Suppressor macrophage (primary cell): ENCODE results near the gene TGFBR1.
A peak's percentile ranks its signal among the peaks of the same experiment; 100 is the strongest.
"Not testable (repeated sequence)": the region's sequence is repeated elsewhere in the genome, so short reads cannot be mapped to it uniquely, and the experiment has no call there.

ENCODE experiments used
- DNase-seq, 4 experiments: peaks; one replicate each; pipeline ENCODE4 v3.0.0-alpha.2; 2020 to 2022

Gene TGFBR1

DNA sequence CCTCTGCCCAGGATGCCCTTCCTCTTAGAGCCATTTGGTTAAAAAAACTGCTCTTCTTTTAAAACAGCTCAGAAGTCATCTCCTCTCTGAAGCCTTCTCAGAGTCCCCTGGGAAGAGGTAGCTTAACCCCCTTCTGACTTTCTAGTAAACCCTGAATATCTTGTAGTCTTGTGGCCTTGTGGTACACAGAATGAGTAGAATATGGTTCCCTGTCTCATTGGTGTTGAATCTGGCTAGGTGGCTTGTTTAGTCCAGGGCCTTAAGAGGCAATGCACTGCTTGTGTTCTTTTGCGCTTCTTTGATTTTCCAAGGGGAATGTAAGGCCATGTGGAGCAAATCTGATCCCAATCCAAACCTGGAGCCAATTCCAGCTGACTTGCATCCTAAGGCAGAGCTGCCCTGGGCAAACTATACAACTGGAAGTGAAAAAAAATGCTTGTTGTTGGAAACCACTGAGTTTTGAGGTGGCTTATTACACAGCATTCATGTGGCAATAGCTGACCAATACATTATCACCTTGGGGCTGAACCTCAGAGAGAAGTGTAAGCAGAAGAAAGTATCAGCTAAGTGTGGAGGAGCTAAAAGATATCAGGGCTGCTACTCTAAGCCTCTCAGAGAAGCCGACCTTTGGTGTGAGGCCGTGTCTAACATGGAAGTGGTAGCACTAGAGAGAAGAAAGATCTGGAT lies 85.8 kb downstream of the TGFBR1 start:
- no peak for DNase-seq

- peak in 1 of 4 experiments; percentile 20 for DNase-seq
These were observed 88.0 kb downstream of the TGFBR1 start for GRCh38 chr9:99192786-99193465.

- DNase-seq = no peak
These were observed 88.5 kb downstream of the TGFBR1 start for GRCh38 chr9:99193466-99193821.

- DNase-seq = not testable (repeated sequence)
These were observed 91.6 kb downstream of the TGFBR1 start for GRCh38 chr9:99196484-99196883.

GRCh38 chr9:99197124-99197630 lies 92.3 kb downstream of the TGFBR1 start:
- DNase-seq = no peak

DNA sequence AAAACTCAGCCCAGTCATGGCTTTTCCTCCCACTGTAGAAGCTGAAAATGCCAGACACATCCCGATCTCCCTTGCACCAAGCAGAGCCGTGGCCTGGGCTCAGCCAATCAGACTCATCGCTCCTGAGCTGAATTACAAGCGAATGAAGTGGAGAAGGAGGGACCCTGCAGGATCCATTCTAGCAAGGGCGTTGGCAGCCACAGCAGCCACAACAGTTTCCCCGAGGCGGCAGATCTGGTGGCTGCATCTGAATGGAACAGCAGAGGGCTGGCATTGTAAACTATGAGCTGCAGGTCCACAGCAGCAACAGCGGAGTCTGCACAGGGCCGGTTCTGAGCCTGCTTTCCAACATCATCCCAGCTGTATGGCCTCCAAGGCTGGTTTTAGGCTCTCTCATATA lies 93.1 kb downstream of the TGFBR1 start:
- DNase-seq = no peak

- DNase-seq = no peak
These were observed 95.1 kb downstream of the TGFBR1 start for GRCh38 chr9:99199938-99200539.

- DNase-seq = no peak
These were observed 96.7 kb downstream of the TGFBR1 start for GRCh38 chr9:99201603-99202002.
